Breast epithelium (tissue), 4 donors: ENCODE results near the gene APOE. TPM values are rescaled to one million over a fixed set of nuclear protein-coding genes. Genes with fewer than 3 reads are reported as not detected.

Experiments used
- DNase-seq, 2 donors: peaks; one replicate each; pipeline ENCODE4 v3.0.0-alpha.2; 2019; ENCODE audit warnings: low spot score in 2 of 2
- H3K27ac ChIP-seq, 2 donors: fragments of 200-600 bp; sonication (generic) in 1 of 2; one replicate each; pipeline ENCODE4 v1.5.1; 2016 to 2019; ENCODE audit warnings: mild to moderate bottlenecking in 1 of 2
- H3K27me3 ChIP-seq, 2 donors: fragments of 200-600 bp; sonication (generic) in 1 of 2; one replicate each; pipeline versions ENCODE4 v1.5.1 to v1.6.0; 2017 to 2019; ENCODE audit warnings: control low read depth in 1 of 2, mild to moderate bottlenecking in 1 of 2
- H3K36me3 ChIP-seq: fragments of 200-600 bp; one replicate; pipeline ENCODE4 v1.5.1; 2019
- H3K4me1 ChIP-seq, 2 donors: fragments of 200-600 bp; sonication (generic); one replicate each; pipeline ENCODE4 v1.5.1; 2016 to 2019; ENCODE audit warnings: control low read depth in 1 of 2
- H3K4me3 ChIP-seq, 3 donors: fragments of 200-600 bp; sonication (generic); 1 replicate in 2 of 3; 2 replicates in 1 of 3; pipeline ENCODE4 v1.5.1; 2016 to 2019; ENCODE audit warnings: mild to moderate bottlenecking in 3 of 3, moderate library complexity in 2 of 3
- H3K9me3 ChIP-seq, 2 donors: fragments of 200-600 bp; sonication (generic) in 1 of 2; one replicate each; pipeline ENCODE4 v1.5.1; 2016 to 2019; ENCODE audit warnings: control low read depth in 1 of 2
- POLR2A ChIP-seq: fragments of 450-650 bp; IDR thresholded peaks from one replicate; pipeline ENCODE4 v1.6.1; 2016; ENCODE audit warnings: antibody characterized with exemption, mild to moderate bottlenecking, moderate library complexity
- POLR2AphosphoS5 ChIP-seq, 3 donors: sonication (generic); formaldehyde crosslinking; IDR thresholded peaks; one replicate each; pipeline ENCODE4 v1.6.1; 2017; ENCODE audit warnings: antibody characterized with exemption in 3 of 3
- intact Hi-C: fragments of 100-400 bp; cut with DNase I; formaldehyde crosslinking; loops from one replicate; pipeline ENCODE4 v1.15.1; 2023; ENCODE audit warnings: low total_unique reads
- total RNA-seq, 3 donors: library from RNA; depleted of rRNA; stranded (reverse); fragments of >200 nt; gene quantifications; one replicate each; pipeline ENCODE4 v1.1.0, GENCODE V29; 2016
- TF ChIP-seq, protein P1 (sequence below), 3 donors: fragments of 450-650 bp; IDR thresholded peaks; one replicate each; pipeline ENCODE4 v1.5.1; 2016 to 2017; ENCODE audit warnings: antibody characterized with exemption in 3 of 3, mild to moderate bottlenecking in 3 of 3, moderate library complexity in 3 of 3

The APOE gene
- total RNA-seq, 3 donors from 2014 or later, result 439 to 1,162 (median 1,092) TPM

DNA sequence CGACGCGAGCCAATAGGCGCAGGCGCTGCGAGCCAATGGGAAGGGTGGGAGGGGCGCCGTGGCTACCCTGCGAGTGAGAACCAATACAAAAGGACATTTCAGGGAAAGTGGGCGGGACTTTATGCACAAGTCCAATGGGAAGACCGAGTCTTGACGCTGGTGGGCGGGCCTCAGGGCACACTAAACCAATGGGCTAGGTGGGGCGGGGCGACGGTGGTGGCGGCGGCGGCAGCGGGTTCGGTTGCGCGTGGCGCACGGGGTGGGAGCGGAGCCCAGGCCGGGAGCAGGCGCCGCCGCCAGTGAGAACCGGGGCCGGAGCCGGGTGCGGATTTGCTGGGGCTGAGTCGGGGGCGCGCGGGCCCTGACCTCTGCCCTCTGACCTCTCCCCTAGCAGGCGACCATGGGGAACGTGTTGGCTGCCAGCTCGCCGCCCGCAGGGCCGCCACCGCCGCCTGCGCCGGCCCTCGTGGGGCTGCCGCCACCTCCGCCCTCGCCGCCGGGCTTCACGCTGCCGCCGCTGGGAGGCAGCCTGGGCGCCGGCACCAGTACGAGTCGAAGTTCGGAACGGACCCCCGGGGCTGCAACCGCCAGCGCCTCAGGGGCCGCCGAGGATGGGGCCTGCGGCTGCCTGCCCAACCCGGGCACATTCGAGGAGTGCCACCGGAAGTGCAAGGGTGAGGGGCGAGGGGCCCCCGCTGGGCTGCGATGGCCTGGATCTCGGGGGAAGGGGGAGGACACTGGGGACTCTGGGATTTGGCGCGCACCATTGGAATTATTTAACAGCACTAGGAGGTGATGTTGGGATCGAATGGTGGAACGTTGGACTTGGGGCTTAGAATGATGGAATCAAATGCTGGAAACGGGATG, 14.3 kb upstream of the APOE start, which contains the start of gene TOMM40:
TSS of gene TOMM40 (plus strand) at position 239 of the 867 bp plus-strand sequence. CDS start at position 401, 162 bp downstream.
- H3K27me3 ChIP-seq, result no peaks in the 10 kb centered on the region
- intact Hi-C loops, result no loop called here
- H3K4me3 ChIP-seq, result peak within 1 kb of the TSS; percentile 79 to 99 (median 86)
- no peaks in the 10 kb centered on the region for H3K9me3 ChIP-seq
- peaks cover 11 to 16% of the 10 kb centered on the region in 2 donors for H3K4me1 ChIP-seq
- TF ChIP-seq POLR2A (no peak), POLR2AphosphoS5 (IDR thresholded peaks at IDR 0.05) (peak in 1 of 3 donors; percentile 11)
- TF ChIP-seq, protein P1, sequence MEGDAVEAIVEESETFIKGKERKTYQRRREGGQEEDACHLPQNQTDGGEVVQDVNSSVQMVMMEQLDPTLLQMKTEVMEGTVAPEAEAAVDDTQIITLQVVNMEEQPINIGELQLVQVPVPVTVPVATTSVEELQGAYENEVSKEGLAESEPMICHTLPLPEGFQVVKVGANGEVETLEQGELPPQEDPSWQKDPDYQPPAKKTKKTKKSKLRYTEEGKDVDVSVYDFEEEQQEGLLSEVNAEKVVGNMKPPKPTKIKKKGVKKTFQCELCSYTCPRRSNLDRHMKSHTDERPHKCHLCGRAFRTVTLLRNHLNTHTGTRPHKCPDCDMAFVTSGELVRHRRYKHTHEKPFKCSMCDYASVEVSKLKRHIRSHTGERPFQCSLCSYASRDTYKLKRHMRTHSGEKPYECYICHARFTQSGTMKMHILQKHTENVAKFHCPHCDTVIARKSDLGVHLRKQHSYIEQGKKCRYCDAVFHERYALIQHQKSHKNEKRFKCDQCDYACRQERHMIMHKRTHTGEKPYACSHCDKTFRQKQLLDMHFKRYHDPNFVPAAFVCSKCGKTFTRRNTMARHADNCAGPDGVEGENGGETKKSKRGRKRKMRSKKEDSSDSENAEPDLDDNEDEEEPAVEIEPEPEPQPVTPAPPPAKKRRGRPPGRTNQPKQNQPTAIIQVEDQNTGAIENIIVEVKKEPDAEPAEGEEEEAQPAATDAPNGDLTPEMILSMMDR (IDR thresholded peaks at IDR 0.05), result no peak
- H3K36me3 ChIP-seq, result no peaks in the 10 kb centered on the region
- DNase-seq, result no peak
- H3K27ac ChIP-seq, result peak within 1 kb of the TSS; percentile 97 to 100

DNA sequence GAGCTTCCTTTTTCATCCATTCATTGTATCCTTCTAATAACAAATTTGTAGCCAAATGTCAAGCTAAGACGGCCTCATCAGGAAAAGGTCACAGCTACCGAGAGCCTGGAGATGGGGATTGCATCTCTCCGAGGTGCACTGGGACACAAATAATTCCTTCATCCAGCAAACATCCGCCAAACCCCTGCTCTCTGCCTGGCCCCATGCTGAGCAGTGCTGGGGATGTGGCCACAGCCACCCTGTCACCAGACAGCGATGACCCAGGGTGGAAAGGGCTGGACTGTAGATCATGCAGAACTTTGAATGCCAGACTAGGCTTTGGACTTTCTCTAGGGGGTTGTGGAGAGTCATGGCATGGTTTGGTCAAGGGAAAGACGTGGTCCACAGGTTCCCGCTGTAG, 12.7 kb upstream of the APOE start:
- TF ChIP-seq POLR2A (no peak), POLR2AphosphoS5 (IDR thresholded peaks at IDR 0.05) (no peak)
- TF ChIP-seq, protein P1 (IDR thresholded peaks at IDR 0.05), result no peak
- H3K36me3 ChIP-seq, result no peaks in the 10 kb centered on the region

DNA sequence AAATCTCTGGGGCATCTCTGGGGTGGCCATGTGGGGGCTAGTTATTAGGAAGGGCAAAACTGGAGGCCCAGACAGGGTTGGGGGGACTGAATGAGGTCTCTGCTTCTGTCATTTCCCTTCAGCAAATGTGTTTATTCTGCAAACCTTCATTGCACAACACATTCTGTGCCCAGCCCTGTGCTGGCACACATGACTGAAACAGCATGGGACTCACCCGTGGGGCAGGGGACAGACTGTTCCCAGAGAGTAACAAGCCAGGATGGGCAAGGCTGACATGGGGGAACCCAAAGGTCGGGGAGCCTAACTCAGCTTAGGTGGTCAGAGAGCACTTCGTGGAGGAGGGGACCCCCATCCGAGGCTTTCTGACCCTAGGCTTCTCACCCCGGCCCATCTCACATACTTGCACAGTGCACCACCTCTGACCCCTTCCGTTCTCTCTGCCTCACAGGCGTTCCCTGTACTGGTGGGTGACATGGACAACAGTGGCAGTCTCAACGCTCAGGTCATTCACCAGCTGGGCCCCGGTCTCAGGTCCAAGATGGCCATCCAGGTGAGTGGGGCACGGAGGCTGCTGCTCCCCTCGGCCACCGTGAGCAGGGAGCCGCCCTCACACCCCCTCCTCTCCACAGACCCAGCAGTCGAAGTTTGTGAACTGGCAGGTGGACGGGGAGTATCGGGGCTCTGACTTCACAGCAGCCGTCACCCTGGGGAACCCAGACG, 12.1 kb upstream of the APOE start:
- TF ChIP-seq POLR2A (no peak), POLR2AphosphoS5 (IDR thresholded peaks at IDR 0.05) (no peak)
- TF ChIP-seq, protein P1 (IDR thresholded peaks at IDR 0.05), result no peak
- H3K4me3 ChIP-seq, result no peak overlapping the region
- no peak for DNase-seq
- H3K27me3 ChIP-seq, result no peaks in the 10 kb centered on the region
- no peaks in the 10 kb centered on the region for H3K9me3 ChIP-seq
- intact Hi-C loops, result no loop called here
- peaks cover 11 to 16% of the 10 kb centered on the region in 2 donors for H3K4me1 ChIP-seq
- no peaks in the 10 kb centered on the region for H3K36me3 ChIP-seq
- H3K27ac ChIP-seq, result no peak overlapping the region

More for the DNA sequence above, 12.7 kb upstream of the APOE start:
- Histone ChIP-seq H3K27me3 (no peaks in the 10 kb centered on the region), H3K4me1 (peaks cover 11 to 16% of the 10 kb centered on the region in 2 donors), H3K4me3 (no peak overlapping the region), H3K9me3 (no peaks in the 10 kb centered on the region), H3K27ac (no peak overlapping the region)
- DNase-seq, result no peak
- intact Hi-C loops, result no loop called here

DNA sequence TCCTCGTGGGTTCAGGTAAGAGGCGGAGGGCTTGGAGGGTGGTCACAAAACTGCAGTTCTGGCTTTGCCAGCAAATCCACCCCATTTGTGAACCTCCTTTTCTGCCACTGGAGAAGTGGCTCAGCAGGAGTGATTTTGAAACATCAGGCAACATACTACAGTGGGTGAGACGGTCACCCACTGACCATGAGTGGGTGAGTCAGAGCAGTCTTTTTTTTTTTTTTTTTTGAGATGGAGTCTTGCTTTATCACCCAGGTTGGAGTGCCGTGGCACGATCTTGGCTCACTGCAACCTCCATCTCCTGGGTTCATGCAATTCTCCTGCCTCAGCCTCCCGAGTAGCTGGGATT, 11.6 kb upstream of the APOE start:
- Histone ChIP-seq H3K9me3 (no peaks in the 10 kb centered on the region), H3K27ac (no peak overlapping the region), H3K4me3 (no peak overlapping the region), H3K27me3 (no peaks in the 10 kb centered on the region), H3K36me3 (no peaks in the 10 kb centered on the region), H3K4me1 (peaks cover 11 to 16% of the 10 kb centered on the region in 2 donors)
- intact Hi-C loops, result no loop called here
- TF ChIP-seq POLR2AphosphoS5 (IDR thresholded peaks at IDR 0.05) (no peak), POLR2A (no peak)
- TF ChIP-seq, protein P1 (IDR thresholded peaks at IDR 0.05), result no peak
- DNase-seq, result no peak

DNA sequence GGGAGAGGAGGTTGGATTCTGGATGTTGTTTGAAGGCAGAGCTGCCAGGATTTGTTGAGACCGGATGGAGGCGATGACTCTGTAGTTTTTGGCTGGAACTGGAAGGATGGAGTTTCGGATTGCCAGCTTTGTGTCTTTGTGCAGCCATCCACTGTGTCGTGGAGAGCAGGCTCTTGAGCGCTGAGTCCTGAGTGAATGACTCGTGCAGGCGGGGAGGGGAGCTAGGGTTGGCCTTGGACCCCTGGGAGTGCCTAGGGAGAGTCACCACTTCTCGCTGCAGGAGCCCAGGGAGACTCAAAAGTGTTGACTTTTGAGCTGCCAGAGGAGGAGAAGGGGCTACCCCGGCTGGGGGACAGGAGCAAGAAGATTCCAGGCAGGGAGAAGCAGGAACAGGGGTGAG, 10.7 kb upstream of the APOE start:
- Histone ChIP-seq H3K36me3 (no peaks in the 10 kb centered on the region), H3K4me3 (no peak overlapping the region), H3K27ac (no peak overlapping the region), H3K9me3 (no peaks in the 10 kb centered on the region), H3K27me3 (no peaks in the 10 kb centered on the region), H3K4me1 (peaks cover 11% of the 10 kb centered on the region in 2 donors)
- intact Hi-C loops, result no loop called here
- no peak for TF ChIP-seq POLR2A
- TF ChIP-seq POLR2AphosphoS5 (IDR thresholded peaks at IDR 0.05), result no peak
- TF ChIP-seq, protein P1 (IDR thresholded peaks at IDR 0.05), result no peak
- no peak for DNase-seq
